GM12892 (cell line): ENCODE data around the gene FAM136A.

Experiments
- POLR2A ChIP-seq: IDR thresholded peaks from 2 replicates; pipeline ENCODE4 v1.6.1; 2011; ENCODE audit warnings: low read depth, low read length, control low read depth
- POLR2AphosphoS5 ChIP-seq: IDR thresholded peaks from 2 replicates; pipeline ENCODE4 v1.6.1; 2011; ENCODE audit warnings: low read depth, low read length, control low read depth
- TAF1 ChIP-seq: IDR thresholded peaks from 2 replicates; pipeline ENCODE4 v1.6.1; 2011; ENCODE audit warnings: low read depth, mild to moderate bottlenecking, control low read depth, low read length, borderline replicate concordance

- no peak for TF ChIP-seq TAF1
- no peak for TF ChIP-seq POLR2A
- TF ChIP-seq POLR2AphosphoS5, result no peak
Measured at GRCh38 chr2:70341477-70341765, 39.6 kb upstream of the FAM136A start.
